GM21717 (cell line): ENCODE measurements around the gene ARL4C.

Experiments used
- ATAC-seq: cut with Tn5 transposase; IDR thresholded peaks from one replicate; pipeline ENCODE4 v1.9.1; 2021; ENCODE audit warnings: mild to moderate bottlenecking, moderate library complexity; ENCODE audit not compliant: unreplicated experiment

Gene ARL4C

GRCh38 chr2:234500394-234501006, 3.6 kb upstream of the ARL4C start:
- ATAC-seq = peak; percentile 53

- no peak for ATAC-seq
Observed at GRCh38 chr2:234497594-234498235, 834 bp upstream of the ARL4C start.

GRCh38 chr2:234496055-234496834, 636 bp downstream of the ARL4C start:
- peak; percentile 53 for ATAC-seq

- ATAC-seq = no peak
Observed at GRCh38 chr2:234495251-234496054, 1.4 kb downstream of the ARL4C start.

GRCh38 chr2:234494361-234495250, 2.3 kb downstream of the ARL4C start:
- ATAC-seq = no peak

- no peak for ATAC-seq
Observed at GRCh38 chr2:234493796-234494195, 3.1 kb downstream of the ARL4C start.

- ATAC-seq = no peak
Observed at GRCh38 chr2:234492717-234493485, 4.0 kb downstream of the ARL4C start.

- no peak for ATAC-seq
Observed at GRCh38 chr2:234491897-234492296, 5.0 kb downstream of the ARL4C start.

- no peak for ATAC-seq
Observed at GRCh38 chr2:234491281-234491680, 5.6 kb downstream of the ARL4C start.

- no peak for ATAC-seq
Observed at GRCh38 chr2:234490271-234491091, 6.4 kb downstream of the ARL4C start.

- peak; percentile 87 for ATAC-seq
Observed at GRCh38 chr2:234488913-234489451, 7.9 kb downstream of the ARL4C start.

- no peak for ATAC-seq
Observed at GRCh38 chr2:234488486-234488885, 8.4 kb downstream of the ARL4C start.

GRCh38 chr2:234487356-234487755, 9.5 kb downstream of the ARL4C start:
- no peak for ATAC-seq

- peak; percentile 59 for ATAC-seq
Observed at GRCh38 chr2:234483568-234484251, 13.2 kb downstream of the ARL4C start.

- ATAC-seq = no peak
Observed at GRCh38 chr2:234481301-234481700, 15.6 kb downstream of the ARL4C start.

GRCh38 chr2:234480337-234480736, 16.5 kb downstream of the ARL4C start:
- ATAC-seq = no peak

GRCh38 chr2:234479465-234479864, 17.4 kb downstream of the ARL4C start:
- no peak for ATAC-seq
